ENCODE measurements around the gene NUAK1.

DNA sequence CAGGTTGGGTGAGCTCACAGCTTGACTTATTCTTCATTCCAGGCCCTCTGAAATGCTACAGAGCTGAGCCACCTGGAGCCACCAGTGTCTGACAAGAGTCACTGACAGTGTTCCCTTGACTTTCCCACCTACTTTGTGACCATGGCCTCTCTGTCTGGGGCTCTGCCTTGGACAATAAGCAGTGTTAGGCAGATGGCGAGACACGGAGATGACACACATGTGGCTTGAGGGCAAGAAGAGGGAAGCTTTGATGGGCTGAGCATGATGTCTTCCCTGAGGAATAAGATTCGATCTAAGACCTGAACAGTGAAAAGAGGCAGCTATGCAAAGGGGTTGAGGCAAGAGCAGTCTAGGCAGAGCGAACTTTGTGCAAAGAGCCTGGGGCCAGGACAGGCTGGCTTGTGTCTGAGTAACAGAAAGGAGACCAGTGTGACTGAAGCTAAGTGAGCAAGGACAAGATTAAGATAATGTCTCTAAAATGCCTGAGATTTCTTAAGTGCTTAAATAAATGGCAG is 105.5 kb downstream of the NUAK1 start:
- TF ChIP-seq, protein P1, sequence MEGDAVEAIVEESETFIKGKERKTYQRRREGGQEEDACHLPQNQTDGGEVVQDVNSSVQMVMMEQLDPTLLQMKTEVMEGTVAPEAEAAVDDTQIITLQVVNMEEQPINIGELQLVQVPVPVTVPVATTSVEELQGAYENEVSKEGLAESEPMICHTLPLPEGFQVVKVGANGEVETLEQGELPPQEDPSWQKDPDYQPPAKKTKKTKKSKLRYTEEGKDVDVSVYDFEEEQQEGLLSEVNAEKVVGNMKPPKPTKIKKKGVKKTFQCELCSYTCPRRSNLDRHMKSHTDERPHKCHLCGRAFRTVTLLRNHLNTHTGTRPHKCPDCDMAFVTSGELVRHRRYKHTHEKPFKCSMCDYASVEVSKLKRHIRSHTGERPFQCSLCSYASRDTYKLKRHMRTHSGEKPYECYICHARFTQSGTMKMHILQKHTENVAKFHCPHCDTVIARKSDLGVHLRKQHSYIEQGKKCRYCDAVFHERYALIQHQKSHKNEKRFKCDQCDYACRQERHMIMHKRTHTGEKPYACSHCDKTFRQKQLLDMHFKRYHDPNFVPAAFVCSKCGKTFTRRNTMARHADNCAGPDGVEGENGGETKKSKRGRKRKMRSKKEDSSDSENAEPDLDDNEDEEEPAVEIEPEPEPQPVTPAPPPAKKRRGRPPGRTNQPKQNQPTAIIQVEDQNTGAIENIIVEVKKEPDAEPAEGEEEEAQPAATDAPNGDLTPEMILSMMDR (conservative IDR thresholded peaks at IDR 0.05; ENCODE audit: low read depth, low read length), result no peak
- no peak for TF ChIP-seq EZH2 (IDR thresholded peaks at IDR 0.05; ENCODE audit: borderline replicate concordance, low read depth, low read length, poor library complexity, severe bottlenecking)
